Cardiac muscle cell (in vitro differentiated cells and primary cell): ENCODE measurements around the gene ADCY5. TPM values are rescaled to one million over a fixed set of nuclear protein-coding genes. Genes with fewer than 3 reads are reported as not detected.

Experiments used
- DNase-seq, 2 donors: peaks; one replicate each; pipeline versions ENCODE4 v3.0.0 to v3.0.0-alpha.2; 2010 to 2017; ENCODE audit warnings: low read depth in 1 of 2, low spot score in 1 of 2
- H3K27ac ChIP-seq: fragments of 200-600 bp; sonication (generic); 2 replicates; pipeline ENCODE4 v1.5.1; 2016
- H3K27me3 ChIP-seq: fragments of 200-600 bp; sonication (generic); 2 replicates; pipeline ENCODE4 v1.6.0; 2016; ENCODE audit warnings: control low read depth
- H3K36me3 ChIP-seq: fragments of 200-600 bp; sonication (generic); 2 replicates; pipeline ENCODE4 v1.5.1; 2016; ENCODE audit warnings: control low read depth
- H3K4me1 ChIP-seq: fragments of 200-600 bp; sonication (generic); 2 replicates; pipeline ENCODE4 v1.8.1; 2017; ENCODE audit warnings: low read depth, mild to moderate bottlenecking, mixed run types
- H3K4me3 ChIP-seq: fragments of 200-600 bp; sonication (generic); 2 replicates; pipeline ENCODE4 v1.5.1; 2016; ENCODE audit warnings: mild to moderate bottlenecking
- H3K9me3 ChIP-seq: fragments of 200-600 bp; sonication (generic); 2 replicates; pipeline ENCODE4 v1.5.1; 2017; ENCODE audit warnings: low read depth, mild to moderate bottlenecking, control low read depth
- CTCF ChIP-seq: IDR thresholded peaks from 2 replicates; pipeline ENCODE4 v1.5.1; 2012; ENCODE audit warnings: low read depth, mild to moderate bottlenecking, low read length
- polyA plus RNA-seq: library from polyadenylated mRNA; unstranded; fragments of >200 nt; fragmentation: Nextera tagmentation; extraction: Ambion mirVana; gene quantifications from 2 replicates; pipeline ENCODE4 v1.2.1, GENCODE V29; 2016
- total RNA-seq: library from RNA; depleted of rRNA; stranded (reverse); fragments of >200 nt; gene quantifications from 2 replicates; pipeline ENCODE4 v1.2.3, GENCODE V29; 2016

The ADCY5 gene
- total and polyA plus RNA-seq, 2 experiments from 2014 or later, result 38.4 to 93.7 TPM

GRCh38 chr3:123392871-123393620 is 55.8 kb downstream of the ADCY5 start:
- Histone ChIP-seq H3K4me3 (no peak overlapping the region), H3K4me1 (peaks cover 77% of the 10 kb centered on the region), H3K36me3 (no peaks in the 10 kb centered on the region), H3K27ac (peak overlapping the region; percentile 70), H3K9me3 (no peaks in the 10 kb centered on the region), H3K27me3 (no peaks in the 10 kb centered on the region)
- DNase-seq, result no peak
- TF ChIP-seq CTCF, result no peak

- DNase-seq, result no peak
- TF ChIP-seq CTCF, result no peak
- Histone ChIP-seq H3K27me3 (no peaks in the 10 kb centered on the region), H3K4me1 (peaks cover 77% of the 10 kb centered on the region), H3K4me3 (no peak overlapping the region), H3K27ac (peak overlapping the region; percentile 70), H3K36me3 (no peaks in the 10 kb centered on the region), H3K9me3 (no peaks in the 10 kb centered on the region)
These were observed 56.5 kb downstream of the ADCY5 start for GRCh38 chr3:123392368-123392767.

- Histone ChIP-seq H3K4me1 (peaks cover 83% of the 10 kb centered on the region), H3K4me3 (no peak overlapping the region), H3K9me3 (no peaks in the 10 kb centered on the region), H3K27ac (no peak overlapping the region), H3K27me3 (no peaks in the 10 kb centered on the region), H3K36me3 (no peaks in the 10 kb centered on the region)
- no peak for TF ChIP-seq CTCF
- DNase-seq, result no peak
These were observed 57.9 kb downstream of the ADCY5 start for GRCh38 chr3:123390865-123391600.

- Histone ChIP-seq H3K9me3 (no peaks in the 10 kb centered on the region), H3K27me3 (no peaks in the 10 kb centered on the region), H3K4me3 (no peak overlapping the region), H3K36me3 (no peaks in the 10 kb centered on the region), H3K27ac (no peak overlapping the region), H3K4me1 (peaks cover 85% of the 10 kb centered on the region)
- DNase-seq, result no peak
- no peak for TF ChIP-seq CTCF
These were observed 59.3 kb downstream of the ADCY5 start for GRCh38 chr3:123389628-123389918.

GRCh38 chr3:123388811-123389627 is 59.9 kb downstream of the ADCY5 start:
- H3K27me3 ChIP-seq, result no peaks in the 10 kb centered on the region
- DNase-seq, result peak in 1 of 2 donors; percentile 22
- TF ChIP-seq CTCF, result no peak
- no peaks in the 10 kb centered on the region for H3K36me3 ChIP-seq
- peaks cover 85% of the 10 kb centered on the region for H3K4me1 ChIP-seq
- H3K9me3 ChIP-seq, result no peaks in the 10 kb centered on the region
- no peak overlapping the region for H3K27ac ChIP-seq
- no peak overlapping the region for H3K4me3 ChIP-seq
